HG02840 (cell line): ENCODE measurements around the gene CEACAM8.
"Not testable (repeated sequence)": the region's sequence is repeated elsewhere in the genome, so short reads cannot be mapped to it uniquely, and the experiment has no call there.

ENCODE experiments used
- ATAC-seq: cut with Tn5 transposase; IDR thresholded peaks from one replicate; pipeline ENCODE4 v1.9.1; 2021; ENCODE audit warnings: mild to moderate bottlenecking, moderate library complexity, moderate number of reproducible peaks; ENCODE audit not compliant: unreplicated experiment, low FRiP score

CEACAM8 gene

DNA sequence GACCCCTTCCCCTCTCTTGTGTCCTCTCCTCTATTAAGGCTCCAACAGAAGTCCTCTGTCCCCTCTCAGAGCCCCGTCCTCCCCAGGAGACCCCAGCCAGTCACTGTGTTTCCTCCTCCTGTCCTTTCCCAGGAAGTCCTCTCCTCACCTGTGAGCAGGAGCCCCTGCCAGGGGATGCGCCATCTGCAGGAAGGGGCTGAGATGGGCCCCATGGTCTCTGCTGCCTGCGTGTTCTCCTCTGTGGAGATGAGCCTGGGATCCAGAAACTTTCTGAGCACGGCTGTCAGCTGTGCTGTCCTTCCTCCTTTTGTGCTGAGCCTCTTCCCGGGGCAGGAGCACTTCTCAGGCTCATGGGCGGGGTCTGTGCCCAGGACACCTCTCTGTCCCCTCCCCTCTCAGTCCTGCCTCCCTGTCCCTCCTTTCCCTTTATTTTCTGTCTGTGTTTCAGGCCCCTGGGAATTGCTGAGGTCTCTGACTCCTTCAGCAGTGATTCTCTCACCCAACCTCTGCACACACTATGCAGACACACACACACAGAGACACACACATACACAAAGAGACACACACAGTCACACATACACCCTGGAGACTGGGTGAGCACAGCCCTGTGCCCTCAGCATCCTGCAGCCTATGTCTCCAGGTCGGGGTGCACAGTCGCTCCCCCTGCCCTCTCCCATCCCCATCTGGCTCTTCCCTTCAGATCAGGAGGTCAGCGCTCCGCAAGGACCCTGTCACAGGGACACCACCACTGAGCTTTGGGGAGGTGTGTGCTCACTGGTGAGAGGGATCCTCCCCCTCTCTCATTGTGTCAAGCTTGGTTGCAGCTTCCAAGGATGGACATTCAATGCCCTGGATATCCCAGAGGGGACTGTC is at the start of gene CEACAM8:
Gene CEACAM8 (minus strand): TSS at position 308 of the 873 bp plus-strand sequence. CDS start 96 bp downstream, at position 212.
- ATAC-seq, result no peak

DNA sequence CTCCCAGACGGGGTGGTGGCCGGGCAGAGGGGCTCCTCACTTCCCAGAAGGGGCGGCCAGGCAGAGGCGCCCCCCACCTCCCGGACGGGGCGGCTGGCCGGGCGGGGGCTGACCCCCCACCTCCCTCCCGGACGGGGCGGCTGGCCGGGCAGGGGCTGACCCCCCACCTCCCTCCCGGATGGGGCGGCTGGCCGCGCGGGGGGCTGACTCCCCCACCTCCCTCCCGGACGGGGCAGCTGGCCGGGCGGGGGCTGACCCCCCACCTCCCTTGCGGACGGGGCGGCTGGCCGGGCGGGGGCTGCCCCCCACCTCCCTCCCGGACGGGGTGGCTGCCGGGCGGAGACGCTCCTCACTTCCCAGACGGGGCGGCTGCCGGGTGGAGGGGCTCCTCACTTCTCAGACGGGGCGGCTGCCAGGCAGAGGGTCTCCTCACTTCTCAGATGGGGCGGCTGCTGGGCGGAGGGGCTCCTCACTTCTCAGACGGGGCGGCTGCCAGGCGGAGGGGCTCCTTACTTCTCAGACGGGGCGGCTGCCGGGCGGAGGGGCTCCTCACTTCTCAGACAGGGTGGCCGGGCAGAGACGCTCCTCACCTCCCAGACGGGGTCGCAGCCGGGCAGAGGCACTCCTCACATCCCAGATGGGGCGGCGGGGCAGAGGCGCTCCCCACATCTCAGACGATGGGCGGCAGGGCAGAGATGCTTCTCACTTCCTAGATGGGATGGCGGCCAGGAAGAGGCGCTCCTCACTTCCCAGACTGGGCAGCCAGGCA is 44.8 kb upstream of the CEACAM8 start:
- not testable (repeated sequence) for ATAC-seq

DNA sequence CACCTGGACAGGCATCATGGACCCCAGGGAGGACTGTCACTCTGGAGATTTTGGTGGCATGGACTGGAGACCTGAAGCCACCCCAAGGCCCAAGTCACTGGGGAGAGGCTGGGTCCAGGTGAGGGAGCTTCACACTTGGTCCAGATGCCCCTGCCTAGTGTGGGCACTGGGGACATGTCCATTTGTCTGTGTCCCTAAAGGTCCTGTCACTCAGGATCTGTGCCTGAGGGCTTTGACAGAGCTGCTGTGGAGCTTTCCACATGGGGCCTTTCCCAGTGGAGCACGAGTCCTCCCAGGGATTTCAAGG is 40.5 kb upstream of the CEACAM8 start:
- ATAC-seq, result no peak

DNA sequence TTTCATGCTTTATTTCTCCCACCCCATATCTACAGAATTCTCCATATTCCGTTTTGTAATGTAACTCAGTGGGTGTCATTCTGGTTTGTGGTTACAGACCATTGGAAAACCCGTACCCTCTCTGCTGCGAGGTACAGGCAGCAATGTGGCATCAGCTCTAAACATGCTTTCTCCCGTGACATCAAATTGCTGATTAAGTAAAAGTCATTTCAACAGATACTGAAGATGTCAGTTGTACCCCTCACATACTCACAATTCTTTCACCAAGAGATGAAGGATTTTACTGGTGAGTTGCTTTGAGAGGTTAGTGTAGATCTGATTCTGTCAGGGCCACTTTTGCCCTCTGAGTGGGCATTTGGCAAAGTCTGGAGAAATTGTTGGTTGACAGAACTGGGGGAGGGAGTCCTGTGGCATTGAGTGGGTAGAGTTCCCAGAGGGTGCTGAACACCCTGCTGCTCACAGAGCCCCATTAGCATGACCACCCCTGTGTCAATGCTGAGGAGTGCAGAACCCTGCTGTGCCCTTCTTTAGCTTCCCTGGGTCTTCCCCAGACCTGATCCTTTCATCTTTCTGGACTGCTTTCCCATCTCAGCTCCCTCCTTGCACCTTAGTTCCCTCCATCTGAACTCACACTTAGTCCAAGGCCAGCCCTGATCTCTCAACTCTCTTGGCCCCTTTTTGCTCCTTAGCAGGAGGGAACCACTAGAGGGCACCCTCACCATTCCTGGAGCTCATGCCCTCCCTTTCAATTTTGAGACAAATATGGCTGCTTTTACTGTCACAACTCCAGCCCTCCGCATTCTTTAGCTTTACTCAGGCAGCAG is 39.9 kb upstream of the CEACAM8 start:
- ATAC-seq, result no peak

DNA sequence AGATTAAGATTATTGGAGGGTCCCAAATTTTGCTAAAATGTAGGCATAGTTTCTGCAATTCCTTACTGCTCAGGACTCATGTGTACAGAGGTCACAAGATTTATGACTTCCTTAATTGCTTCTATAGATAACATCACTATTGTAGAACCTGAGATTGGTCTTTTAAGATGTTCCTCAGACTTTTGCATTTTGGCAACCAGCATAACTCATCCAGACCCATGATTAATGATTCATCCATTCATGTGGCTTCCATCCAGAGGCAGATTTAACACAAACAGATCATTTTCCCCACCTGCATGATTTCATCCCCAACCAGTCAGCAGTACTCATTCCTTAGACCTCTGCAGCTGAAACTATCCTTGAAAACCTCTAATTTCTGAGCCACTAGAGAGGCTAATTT is 34.5 kb upstream of the CEACAM8 start:
- ATAC-seq, result no peak

DNA sequence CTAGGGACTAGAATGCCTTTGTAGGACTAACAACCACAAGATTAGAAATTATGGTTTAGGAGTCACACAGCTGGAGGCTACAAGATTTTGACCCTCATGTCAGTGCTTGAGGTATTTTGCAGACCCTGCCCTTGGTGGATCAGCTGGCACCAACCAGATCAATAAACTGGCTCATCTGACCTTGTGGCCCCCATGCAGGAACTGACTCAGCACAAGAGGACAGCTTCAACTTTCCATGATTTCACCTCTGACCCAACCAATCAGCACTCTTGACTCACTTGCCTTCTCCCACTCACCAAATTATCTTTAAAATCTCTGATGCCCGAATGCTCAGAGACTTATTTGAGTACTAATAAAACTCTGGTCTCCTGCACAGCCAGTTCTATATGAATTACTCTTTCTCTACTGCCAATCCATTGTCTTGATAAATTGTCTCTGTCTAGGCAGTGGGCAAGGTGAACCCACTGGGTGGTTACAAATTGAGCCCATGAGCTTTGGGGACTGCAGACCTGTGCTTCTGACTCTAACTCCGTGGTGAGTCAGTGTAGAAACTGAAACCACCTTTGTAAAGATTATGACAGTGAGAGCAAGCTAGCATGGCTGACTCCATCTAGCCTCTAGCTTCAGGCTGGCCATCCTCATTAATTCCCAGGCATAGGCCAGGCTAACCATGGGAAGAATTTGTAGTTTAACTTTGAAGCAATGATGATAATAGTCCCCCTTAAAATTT is 33.9 kb upstream of the CEACAM8 start:
- no peak for ATAC-seq

DNA sequence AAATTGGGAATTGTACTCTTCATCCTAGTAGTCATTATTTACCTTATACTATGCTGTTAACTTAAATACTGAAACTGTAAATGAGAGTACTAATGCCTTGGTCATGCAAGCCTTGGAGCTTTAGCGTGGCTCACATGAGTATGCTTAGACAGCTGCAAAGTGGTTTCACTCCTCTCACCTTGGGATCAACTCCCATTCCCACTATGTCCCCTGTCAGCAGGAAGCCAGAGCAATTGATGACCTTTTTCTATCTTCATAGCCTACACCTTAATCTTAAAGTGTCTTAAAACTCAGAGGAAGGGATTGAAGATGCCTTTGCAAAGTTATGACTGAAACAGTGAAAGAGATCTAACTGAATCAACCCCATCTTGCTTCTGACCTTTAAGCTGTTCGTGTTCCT is 33.2 kb upstream of the CEACAM8 start:
- no peak for ATAC-seq

DNA sequence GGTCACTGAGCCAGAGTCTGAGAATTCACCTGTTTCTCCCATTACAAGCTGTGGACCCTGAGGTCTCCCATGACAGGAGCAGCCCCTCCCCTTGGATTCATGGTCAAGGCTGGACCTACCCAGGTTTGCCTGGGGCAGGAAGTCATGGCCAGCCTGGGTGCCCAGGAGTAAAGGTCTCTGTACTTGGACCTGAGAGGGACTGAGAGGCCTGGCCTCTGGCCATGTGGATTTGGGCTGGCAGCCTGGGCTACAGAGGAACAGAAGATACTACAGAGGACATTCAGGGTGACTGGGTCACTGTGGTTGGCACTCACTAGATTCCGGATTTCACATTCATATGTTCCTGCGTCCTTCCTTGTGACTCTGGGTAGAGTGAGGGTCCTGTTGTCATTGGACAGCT is 31.5 kb upstream of the CEACAM8 start:
- ATAC-seq, result no peak

DNA sequence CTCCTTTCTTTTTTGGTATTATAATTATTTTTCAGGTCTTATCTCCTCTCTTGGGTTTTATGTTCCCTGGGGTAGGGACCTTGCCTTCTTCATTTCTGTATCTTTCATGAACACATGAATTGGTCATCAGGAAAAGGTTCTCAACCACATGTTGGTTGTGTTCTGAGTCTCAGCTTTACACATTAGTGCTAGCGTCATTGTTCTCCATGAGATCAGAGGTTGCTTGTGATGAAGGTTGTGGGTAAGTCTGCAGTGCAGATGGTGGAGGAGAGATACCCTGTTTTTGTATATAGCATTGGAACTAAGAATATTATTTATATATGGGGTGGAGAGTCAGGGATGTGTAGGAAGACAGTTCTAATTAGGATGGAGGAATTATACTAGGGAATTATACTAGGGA is 24.5 kb upstream of the CEACAM8 start:
- ATAC-seq, result no peak

DNA sequence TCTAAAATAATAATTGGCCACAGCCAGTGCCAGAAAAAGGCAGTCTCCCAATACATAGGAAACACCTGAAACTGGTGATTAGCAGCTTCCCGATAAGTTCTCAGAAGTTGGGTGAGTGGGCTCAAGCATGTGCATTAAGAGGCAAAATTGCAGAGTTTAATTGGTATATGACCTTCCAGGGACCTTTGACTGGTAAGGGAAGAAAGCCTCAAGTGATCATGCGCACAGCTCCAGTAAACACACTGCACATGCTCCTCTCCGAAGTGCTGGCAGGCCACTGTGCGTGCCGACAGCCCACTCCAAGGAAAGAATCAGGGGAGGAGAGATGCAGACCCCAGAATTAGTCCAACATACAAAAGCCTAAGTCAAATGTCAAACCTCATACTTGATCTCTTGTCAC is 18.9 kb upstream of the CEACAM8 start:
- no peak for ATAC-seq

DNA sequence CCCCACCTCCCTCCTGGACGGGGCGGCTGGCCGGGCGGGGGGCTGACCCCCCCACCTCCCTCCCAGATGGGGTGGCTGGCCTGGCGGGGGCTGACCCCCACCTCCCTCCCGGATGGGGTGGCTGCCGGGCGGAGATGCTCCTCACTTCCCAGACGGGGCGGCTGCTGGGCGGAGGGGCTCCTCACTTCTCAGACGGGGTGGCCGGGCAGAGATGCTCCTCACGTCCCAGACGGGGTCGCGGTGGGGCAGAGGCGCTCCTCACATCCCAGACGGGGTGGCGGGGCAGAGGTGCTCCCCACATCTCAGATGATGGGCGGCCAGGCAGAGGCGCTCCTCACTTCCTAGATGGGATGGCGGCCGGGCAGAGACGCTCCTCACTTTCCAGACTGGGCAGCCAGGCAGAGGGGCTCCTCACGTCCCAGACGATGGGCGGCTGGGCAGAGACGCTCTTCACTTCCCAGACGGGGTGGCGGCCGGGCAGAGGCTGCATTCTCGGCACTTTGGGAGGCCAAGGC is 15.7 kb upstream of the CEACAM8 start:
- not testable (repeated sequence) for ATAC-seq

DNA sequence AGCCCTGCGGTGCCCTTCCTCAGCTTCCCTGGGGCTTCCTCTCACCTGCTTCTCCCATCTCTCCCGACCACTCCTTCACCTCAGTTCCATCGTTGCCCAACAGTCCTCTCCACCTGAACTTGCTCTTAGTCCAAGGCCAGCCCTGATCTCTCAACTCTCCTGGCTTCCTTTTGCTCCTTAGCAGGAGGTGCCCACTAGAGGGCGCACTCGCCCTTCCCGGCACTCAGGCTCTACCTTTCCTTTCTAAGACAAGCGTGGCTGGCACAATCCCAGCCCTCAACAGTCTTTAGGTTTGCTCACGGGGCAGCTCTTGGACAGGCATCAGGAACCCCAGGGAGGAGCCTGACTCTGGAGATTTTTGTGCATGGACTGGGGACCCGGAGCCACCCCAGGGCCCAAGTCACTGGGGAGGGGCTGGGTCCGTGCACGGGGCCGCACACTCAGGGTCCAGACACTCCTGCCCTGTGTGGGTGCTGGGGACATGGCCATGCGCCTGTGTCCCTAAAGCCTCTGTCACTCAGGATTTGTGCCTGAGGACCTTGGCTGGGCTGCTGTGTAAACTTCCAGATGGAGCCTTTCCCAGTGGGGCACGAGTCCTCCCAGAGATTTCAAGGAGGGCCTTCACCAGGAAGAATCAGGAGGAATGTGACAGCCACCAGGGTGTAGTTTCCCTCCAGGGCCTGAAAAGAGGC is 12.1 kb upstream of the CEACAM8 start:
- no peak for ATAC-seq

DNA sequence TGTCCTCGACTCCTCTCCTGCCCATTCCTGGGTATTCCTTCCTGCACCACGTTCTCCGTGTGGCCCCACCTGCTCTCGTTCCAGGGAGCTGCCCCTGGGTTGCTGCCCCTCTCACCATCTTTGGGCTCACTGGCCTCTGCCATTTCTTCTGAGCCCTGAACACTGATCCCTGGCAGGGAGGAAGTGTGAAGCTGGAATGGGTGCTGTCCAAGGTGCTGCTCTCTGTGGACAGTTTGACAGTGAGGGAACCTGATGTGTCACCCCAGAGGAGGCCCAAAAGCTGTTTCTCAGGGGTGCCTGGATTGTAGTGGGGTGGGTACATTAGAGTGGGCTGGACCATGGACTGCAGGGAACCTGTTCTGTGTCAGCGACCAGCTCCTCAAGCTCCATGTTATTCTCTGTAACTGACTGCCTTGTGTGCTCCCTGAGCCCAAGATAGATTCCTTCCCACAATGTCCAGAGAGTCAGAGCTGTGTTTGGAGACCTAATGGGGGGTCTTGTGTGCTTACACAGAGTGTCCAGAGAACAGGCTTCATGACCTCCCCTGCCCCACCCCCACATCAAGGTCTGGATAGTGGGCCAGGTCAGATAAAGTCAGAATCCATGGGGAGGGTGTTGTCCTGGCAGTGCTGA is 7.2 kb upstream of the CEACAM8 start:
- no peak for ATAC-seq

DNA sequence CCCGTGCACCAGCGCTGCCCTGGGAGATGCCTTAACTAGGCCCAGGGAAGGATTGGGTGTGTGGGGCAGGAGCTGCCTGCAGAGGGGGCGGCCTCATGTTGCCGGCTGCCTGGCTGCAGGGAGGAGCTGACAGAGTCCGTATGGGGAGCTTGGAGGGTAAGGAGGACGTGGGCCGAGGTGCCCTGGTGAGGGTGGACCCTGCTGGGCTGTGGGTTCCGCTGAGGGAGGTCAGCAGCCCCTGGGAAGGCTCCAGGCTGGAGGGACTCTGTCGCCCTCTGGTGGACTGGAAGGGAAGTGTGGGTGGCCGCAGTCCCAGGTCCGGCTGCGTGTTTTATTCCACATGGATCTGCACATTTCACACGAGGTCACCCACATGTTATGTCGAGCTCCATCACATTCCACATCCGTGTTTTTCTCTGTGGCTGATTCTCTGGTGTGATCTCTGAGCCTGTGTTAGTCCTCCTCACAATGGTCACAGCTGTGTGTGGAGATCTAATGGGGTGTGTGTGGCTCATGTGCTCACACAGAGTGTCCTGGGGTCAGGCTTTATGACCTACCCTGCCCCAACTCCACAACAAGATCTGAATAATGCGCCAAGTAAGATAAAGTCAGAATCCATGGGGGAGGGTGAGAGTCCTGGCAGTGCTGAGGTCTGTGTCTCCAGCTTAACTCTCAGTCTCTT is 1.8 kb upstream of the CEACAM8 start:
- ATAC-seq, result no peak

DNA sequence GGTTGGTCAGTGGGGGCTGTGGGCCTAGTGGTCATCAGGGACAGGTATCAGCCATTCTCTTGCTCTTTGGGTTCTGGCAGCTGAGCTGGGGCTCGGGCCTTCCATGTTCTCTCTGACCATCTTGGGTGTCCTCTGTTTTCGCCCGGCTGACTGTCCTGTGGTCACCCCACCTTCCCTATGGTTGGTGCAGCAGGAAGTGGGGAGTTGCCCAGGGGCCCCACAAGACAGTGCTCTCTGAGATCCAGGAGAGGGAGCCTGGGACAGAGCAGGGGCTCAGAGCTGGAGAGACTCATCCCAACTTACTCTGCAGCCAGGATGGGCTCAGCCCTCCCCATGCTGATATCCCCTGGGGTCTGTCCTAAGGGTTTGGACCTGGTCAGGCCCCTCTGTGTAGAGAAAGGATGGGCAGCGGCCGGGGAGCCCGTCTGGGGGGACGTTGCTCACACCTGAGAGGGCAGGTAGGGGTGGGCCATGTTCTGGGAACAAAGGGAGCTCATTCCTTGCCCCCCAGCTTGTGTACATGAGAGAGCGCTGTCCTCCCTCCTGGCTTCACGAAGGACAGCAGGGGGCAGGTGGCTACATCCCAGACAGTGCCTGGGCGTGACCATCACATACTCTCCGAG is 937 bp upstream of the CEACAM8 start:
- no peak for ATAC-seq

DNA sequence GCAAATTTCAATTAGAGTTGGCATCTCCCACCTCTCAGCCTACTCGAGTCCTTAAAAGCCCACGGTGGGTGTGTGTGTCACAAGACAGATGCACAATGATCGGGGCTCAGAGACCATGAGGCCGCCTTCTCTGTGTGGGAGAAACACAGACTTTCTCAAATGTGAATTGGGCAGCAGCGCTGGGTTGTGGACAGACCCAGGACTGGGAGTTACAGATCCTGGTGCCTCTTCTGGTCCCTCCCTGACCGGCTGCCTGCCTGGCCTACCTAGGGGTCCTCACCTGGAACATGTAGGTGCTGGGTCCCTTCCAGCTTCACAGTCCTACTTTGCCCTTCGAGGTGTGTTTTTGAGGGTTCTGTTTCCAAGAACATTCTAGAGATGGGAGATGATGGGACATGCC is 4.9 kb downstream of the CEACAM8 start:
- no peak for ATAC-seq

DNA sequence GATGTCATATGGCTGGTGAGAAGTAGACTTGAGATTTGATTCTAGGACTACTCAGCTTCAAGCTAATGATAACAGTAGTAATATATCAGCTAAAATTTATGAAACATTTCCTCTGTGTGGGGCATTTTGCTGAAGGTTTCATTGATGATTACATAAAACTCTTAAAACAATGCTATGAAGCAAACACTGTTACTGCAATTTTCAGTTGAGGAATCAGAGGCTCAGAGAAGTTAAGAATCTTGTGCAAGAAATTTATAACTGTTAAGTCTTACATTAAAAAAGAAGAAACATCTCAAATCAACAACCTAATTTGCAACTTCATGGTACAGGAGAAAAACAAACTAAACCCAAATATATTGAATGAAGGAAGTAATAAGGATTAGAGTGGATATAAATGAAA is 10.3 kb downstream of the CEACAM8 start:
- no peak for ATAC-seq

DNA sequence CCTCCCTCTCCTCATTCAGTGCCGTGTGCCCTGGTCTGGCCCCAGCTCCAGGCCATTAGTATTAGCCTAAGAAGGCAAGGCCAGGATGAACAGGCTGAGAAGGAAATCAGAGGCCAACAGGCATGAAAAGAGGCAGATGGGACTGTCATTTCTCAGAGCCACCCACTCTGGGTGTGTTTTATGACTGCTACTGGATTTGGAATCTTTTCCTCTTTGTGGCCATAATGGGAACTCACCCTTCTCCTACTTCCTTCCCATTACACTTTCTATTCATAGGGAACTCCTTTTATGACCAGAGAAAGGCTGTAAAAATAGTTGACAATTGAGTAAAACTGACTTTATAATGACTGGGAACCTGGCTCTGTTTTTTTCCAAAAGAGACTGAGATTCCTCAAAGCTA is 17.7 kb downstream of the CEACAM8 start:
- ATAC-seq, result no peak
